CD4-positive, alpha-beta T cell treated with Interleukin-21 for 1 hour (primary cell): Measurements from ENCODE around the gene CACNA1D.

ENCODE experiments used
- DNase-seq: peaks from one replicate; pipeline ENCODE4 v3.0.0-alpha.2; 2020

The CACNA1D gene

GRCh38 chr3:53764026-53764775 is 269.8 kb downstream of the CACNA1D start:
- DNase-seq = no peak

- no peak for DNase-seq
Measured at GRCh38 chr3:53765753-53766152, 271.3 kb downstream of the CACNA1D start.

- no peak for DNase-seq
Measured at GRCh38 chr3:53766706-53767105, 272.3 kb downstream of the CACNA1D start.

- DNase-seq = no peak
Measured at GRCh38 chr3:53768478-53769459, 274.4 kb downstream of the CACNA1D start.

- no peak for DNase-seq
Measured at GRCh38 chr3:53772562-53772961, 278.2 kb downstream of the CACNA1D start.

- DNase-seq = no peak
Measured at GRCh38 chr3:53773021-53773436, 278.6 kb downstream of the CACNA1D start.

- no peak for DNase-seq
Measured at GRCh38 chr3:53773611-53774368, 279.4 kb downstream of the CACNA1D start.

- DNase-seq = no peak
Measured at GRCh38 chr3:53774414-53774813, 280.0 kb downstream of the CACNA1D start.

GRCh38 chr3:53775018-53775417 is 280.6 kb downstream of the CACNA1D start:
- no peak for DNase-seq

GRCh38 chr3:53775834-53776251 is 281.4 kb downstream of the CACNA1D start:
- DNase-seq = no peak

GRCh38 chr3:53776494-53777101 is 282.2 kb downstream of the CACNA1D start:
- DNase-seq = no peak

- DNase-seq = no peak
Measured at GRCh38 chr3:53777468-53777867, 283.1 kb downstream of the CACNA1D start.

- no peak for DNase-seq
Measured at GRCh38 chr3:53778153-53778552, 283.7 kb downstream of the CACNA1D start.

GRCh38 chr3:53780171-53780570 is 285.8 kb downstream of the CACNA1D start:
- no peak for DNase-seq

GRCh38 chr3:53780806-53781205 is 286.4 kb downstream of the CACNA1D start:
- no peak for DNase-seq

GRCh38 chr3:53787016-53787415 is 292.6 kb downstream of the CACNA1D start:
- DNase-seq = no peak

GRCh38 chr3:53788038-53788437 is 293.6 kb downstream of the CACNA1D start:
- no peak for DNase-seq

- DNase-seq = no peak
Measured at GRCh38 chr3:53789459-53789858, 295.0 kb downstream of the CACNA1D start.

- DNase-seq = no peak
Measured at GRCh38 chr3:53790470-53790869, 296.1 kb downstream of the CACNA1D start.

- DNase-seq = no peak
Measured at GRCh38 chr3:53791317-53791716, 296.9 kb downstream of the CACNA1D start.

GRCh38 chr3:53792866-53793265 is 298.5 kb downstream of the CACNA1D start:
- DNase-seq = no peak

- DNase-seq = no peak
Measured at GRCh38 chr3:53794597-53794996, 300.2 kb downstream of the CACNA1D start.

GRCh38 chr3:53795176-53795575 is 300.8 kb downstream of the CACNA1D start:
- no peak for DNase-seq
